Neuronal stem cell (in vitro differentiated cells): ENCODE data around the gene GNB2.

Experiments
- DNase-seq: peaks from one replicate; pipeline ENCODE4 v3.0.0-alpha.2; 2013; ENCODE audit warnings: low spot score
- H2AFZ ChIP-seq: one replicate; pipeline ENCODE4 v1.6.1; 2013; ENCODE audit warnings: mild to moderate bottlenecking, low read length, inconsistent platforms
- H2AK5ac ChIP-seq: 2 replicates; pipeline ENCODE4 v1.6.1; 2013; ENCODE audit warnings: low read depth, mild to moderate bottlenecking, inconsistent platforms, low read length, moderate library complexity, mixed read lengths
- H2BK120ac ChIP-seq: 2 replicates; pipeline ENCODE4 v1.6.1; 2013; ENCODE audit warnings: low read depth, mild to moderate bottlenecking, inconsistent platforms, low read length, moderate library complexity, mixed read lengths
- H2BK12ac ChIP-seq: one replicate; pipeline ENCODE4 v1.6.1; 2013; ENCODE audit warnings: low read length, inconsistent platforms
- H2BK15ac ChIP-seq: 2 replicates; pipeline ENCODE4 v1.6.1; 2013; ENCODE audit warnings: mild to moderate bottlenecking, low read length, inconsistent platforms, mixed read lengths
- H2BK5ac ChIP-seq: one replicate; pipeline ENCODE4 v1.6.1; 2013; ENCODE audit warnings: inconsistent platforms, mild to moderate bottlenecking, low read length, moderate library complexity
- H3K14ac ChIP-seq: one replicate; pipeline ENCODE4 v1.6.1; 2013; ENCODE audit warnings: low read length, inconsistent platforms
- H3K18ac ChIP-seq: 2 replicates; pipeline ENCODE4 v1.6.1; 2013; ENCODE audit warnings: low read length, inconsistent platforms
- H3K23ac ChIP-seq: 2 replicates; pipeline ENCODE4 v1.6.1; 2013; ENCODE audit warnings: low read depth, mild to moderate bottlenecking, mixed read lengths, low read length, inconsistent platforms; ENCODE audit not compliant: poor library complexity
- H3K27ac ChIP-seq: replicated peaks from 3 replicates; pipeline ENCODE4 v1.5.1; 2013; ENCODE audit warnings: low read length, inconsistent platforms
- H3K27me3 ChIP-seq, 3 experiments: 2 replicates each; pipeline ENCODE4 v1.6.1; 2013; ENCODE audit warnings: low read length in 3 of 3, mild to moderate bottlenecking in 2 of 3, inconsistent platforms in 1 of 3, low read depth in 1 of 3, mixed read lengths in 1 of 3, moderate library complexity in 1 of 3; ENCODE audit not compliant: control insufficient read depth in 3 of 3, insufficient read depth in 3 of 3
- H3K36me3 ChIP-seq, 2 donors: replicated peaks in 1 of 2; 2 replicates each; pipeline ENCODE4 v1.6.1; 2013; ENCODE audit warnings: low read length in 2 of 2; ENCODE audit not compliant: control insufficient read depth in 2 of 2, insufficient read depth in 2 of 2
- H3K4ac ChIP-seq: 2 replicates; pipeline ENCODE4 v1.6.1; 2013; ENCODE audit warnings: inconsistent platforms, mild to moderate bottlenecking, low read length, moderate library complexity
- H3K4me1 ChIP-seq, 2 donors: 1 replicate in 1 of 2; 2 replicates in 1 of 2; pipeline ENCODE4 v1.6.1; 2013; ENCODE audit warnings: low read length in 2 of 2, low read depth in 1 of 2; ENCODE audit not compliant: control insufficient read depth in 2 of 2, insufficient read depth in 1 of 2
- H3K4me2 ChIP-seq: one replicate; pipeline ENCODE4 v1.6.1; 2013; ENCODE audit warnings: mild to moderate bottlenecking, low read length, inconsistent platforms; ENCODE audit not compliant: insufficient read depth, poor library complexity, severe bottlenecking
- H3K4me3 ChIP-seq, 2 donors: 2 replicates each; pipeline ENCODE4 v1.5.1; 2013; ENCODE audit warnings: low read length in 2 of 2, mild to moderate bottlenecking in 2 of 2, inconsistent platforms in 1 of 2, moderate library complexity in 1 of 2
- H3K79me1 ChIP-seq: one replicate; pipeline ENCODE4 v1.6.1; 2013; ENCODE audit warnings: low read depth, mild to moderate bottlenecking, inconsistent platforms, low read length, moderate library complexity
- H3K9ac ChIP-seq: one replicate; pipeline ENCODE4 v1.6.1; 2013; ENCODE audit warnings: mild to moderate bottlenecking, low read depth, low read length, inconsistent platforms; ENCODE audit not compliant: poor library complexity
- H3K9me3 ChIP-seq, 2 donors: replicated peaks in 1 of 2; 2 replicates each; pipeline versions ENCODE3 to v1.6.1; 2013; ENCODE audit warnings: low read length in 2 of 2, mild to moderate bottlenecking in 2 of 2, inconsistent platforms in 1 of 2, low read depth in 1 of 2, mixed read lengths in 1 of 2, moderate library complexity in 1 of 2; ENCODE audit not compliant: control insufficient read depth in 2 of 2, insufficient read depth in 1 of 2
- H4K8ac ChIP-seq: one replicate; pipeline ENCODE4 v1.6.1; 2013; ENCODE audit warnings: low read depth, mild to moderate bottlenecking, inconsistent platforms, low read length, moderate library complexity
- H4K91ac ChIP-seq: one replicate; pipeline ENCODE4 v1.6.1; 2013; ENCODE audit warnings: low read length, low read depth, mild to moderate bottlenecking, inconsistent platforms; ENCODE audit not compliant: poor library complexity
- WGBS, 2 donors: extraction: QIAGEN DNeasy Blood & Tissue Kit; methylation state at CpG; one replicate each; pipeline ENCODE4 v1.1.7; 2013; ENCODE audit warnings: missing lambda C conversion rate in 2 of 2, mixed read lengths in 1 of 2; ENCODE audit not compliant: insufficient read length in 2 of 2, insufficient replicate concordance in 1 of 2; ENCODE audit errors: extremely low coverage in 2 of 2; 5-methylcytosine and 5-hydroxymethylcytosine counted together

The GNB2 gene

DNA sequence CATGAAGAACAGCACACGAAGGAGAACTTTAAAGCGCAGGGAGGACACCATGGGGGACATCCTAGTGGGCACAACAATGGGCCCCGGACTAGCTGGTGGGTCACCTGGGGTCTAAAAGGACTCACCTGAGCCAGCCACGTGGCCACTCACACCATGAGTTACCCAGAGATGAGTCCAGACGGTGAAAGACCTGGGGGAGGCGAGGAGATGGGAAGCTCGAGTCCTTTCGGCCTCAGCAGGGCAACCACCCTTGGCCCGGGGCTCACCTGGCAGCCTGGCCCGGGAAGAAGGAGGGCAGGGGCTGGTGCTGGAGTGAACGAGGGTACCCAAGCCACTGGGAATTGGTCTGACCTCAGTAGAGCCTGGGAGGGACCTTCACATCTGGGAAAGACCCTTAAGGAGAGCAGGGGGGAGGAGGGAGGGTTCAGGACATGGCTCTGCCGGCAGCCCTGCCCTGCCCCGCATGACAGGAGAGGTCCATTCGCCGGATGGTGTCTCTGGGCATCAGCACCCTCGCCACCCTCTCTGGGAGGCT lies 14.9 kb downstream of the GNB2 start:
- no peak overlapping the region for H2BK15ac ChIP-seq
- no peak overlapping the region for H2BK120ac ChIP-seq
- no peak overlapping the region for H4K8ac ChIP-seq
- H2BK5ac ChIP-seq: no peak overlapping the region
- peaks cover 9 to 21% of the 10 kb centered on the region in 2 donors for H3K4me1 ChIP-seq
- H3K36me3 ChIP-seq: peaks cover 62 to 86% of the 10 kb centered on the region in 2 donors
- H3K9me3 ChIP-seq: no peaks in the 10 kb centered on the region
- H3K18ac ChIP-seq: no peak overlapping the region
- no CpG with 5 or more reads among the region's 16 CpGs for WGBS, 2 donors
- H2AFZ ChIP-seq: no peak overlapping the region
- no peak overlapping the region for H3K4me2 ChIP-seq
- no peak overlapping the region for H2BK12ac ChIP-seq
- no peak overlapping the region for H3K27ac ChIP-seq
- no peak overlapping the region for H4K91ac ChIP-seq
- no peak overlapping the region for H3K14ac ChIP-seq
- DNase-seq: no peak
- no peak overlapping the region for H2AK5ac ChIP-seq
- H3K23ac ChIP-seq: peak overlapping the region; percentile 26
- H3K4ac ChIP-seq: no peak overlapping the region
- H3K79me1 ChIP-seq: peaks cover 24% of the 10 kb centered on the region
- H3K4me3 ChIP-seq: no peak overlapping the region
- H3K9ac ChIP-seq: peak overlapping the region; percentile 65
- no peaks in the 10 kb centered on the region for H3K27me3 ChIP-seq

DNA sequence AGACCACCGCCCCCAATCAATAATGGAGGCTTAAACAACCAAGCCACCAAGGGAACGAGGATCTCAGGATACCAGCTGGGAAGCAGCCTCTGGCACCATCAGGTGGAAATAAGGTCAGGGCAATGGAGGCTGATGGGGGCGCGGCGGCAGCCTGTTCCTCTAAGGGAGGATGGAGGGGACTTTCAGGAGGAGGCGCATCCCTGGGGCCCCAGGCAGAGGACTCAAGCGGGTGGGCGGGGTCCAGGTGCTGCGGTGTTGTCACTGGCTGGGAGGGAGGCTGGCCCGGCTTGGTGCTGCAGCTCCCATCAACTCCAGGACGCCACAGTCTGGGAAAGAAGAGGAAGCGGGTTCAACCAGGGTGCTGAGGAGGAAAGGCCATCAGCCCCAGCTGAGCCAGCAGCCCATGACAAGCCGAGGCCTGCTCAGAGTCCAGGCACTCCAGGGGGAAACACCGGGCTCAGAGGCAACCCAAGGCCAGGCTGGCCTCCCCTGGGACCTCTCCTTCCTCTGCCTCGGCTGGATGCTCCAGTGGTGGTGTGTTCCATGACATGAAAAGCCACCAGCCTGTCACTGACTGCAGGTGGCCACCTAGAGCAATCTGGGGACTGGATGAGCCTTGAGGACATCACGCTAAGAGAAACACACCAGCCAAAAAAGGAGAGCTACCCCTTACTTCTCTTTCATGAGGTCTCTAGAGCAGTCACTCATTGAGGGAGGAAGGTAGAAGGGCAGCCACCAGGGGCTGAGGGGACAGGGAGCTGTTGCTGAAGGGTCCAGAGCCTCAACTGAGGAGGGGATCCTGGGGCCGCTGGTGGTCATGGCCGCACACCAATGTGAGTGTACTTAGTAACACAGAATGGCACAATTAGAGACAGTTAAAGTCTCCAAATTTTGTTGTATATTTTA lies 15.9 kb downstream of the GNB2 start:
- Histone ChIP-seq H3K9me3 (no peaks in the 10 kb centered on the region), H3K23ac (no peak overlapping the region), H2AK5ac (no peak overlapping the region), H3K27ac (no peak overlapping the region), H2BK120ac (no peak overlapping the region), H2BK15ac (no peak overlapping the region), H2BK5ac (no peak overlapping the region), H3K4ac (no peak overlapping the region), H3K79me1 (peaks cover 23% of the 10 kb centered on the region), H3K9ac (peak overlapping the region; percentile 57), H3K36me3 (peaks cover 54 to 75% of the 10 kb centered on the region in 2 donors), H3K14ac (no peak overlapping the region), H3K4me2 (no peak overlapping the region), H4K91ac (no peak overlapping the region), H3K18ac (no peak overlapping the region), H3K4me3 (no peak overlapping the region), H4K8ac (no peak overlapping the region), H2BK12ac (no peak overlapping the region), H3K4me1 (peaks cover 9 to 21% of the 10 kb centered on the region in 2 donors), H2AFZ (no peak overlapping the region), H3K27me3 (no peaks in the 10 kb centered on the region)
- WGBS, 2 donors: no CpG with 5 or more reads among the region's 18 CpGs
- no peak for DNase-seq

DNA sequence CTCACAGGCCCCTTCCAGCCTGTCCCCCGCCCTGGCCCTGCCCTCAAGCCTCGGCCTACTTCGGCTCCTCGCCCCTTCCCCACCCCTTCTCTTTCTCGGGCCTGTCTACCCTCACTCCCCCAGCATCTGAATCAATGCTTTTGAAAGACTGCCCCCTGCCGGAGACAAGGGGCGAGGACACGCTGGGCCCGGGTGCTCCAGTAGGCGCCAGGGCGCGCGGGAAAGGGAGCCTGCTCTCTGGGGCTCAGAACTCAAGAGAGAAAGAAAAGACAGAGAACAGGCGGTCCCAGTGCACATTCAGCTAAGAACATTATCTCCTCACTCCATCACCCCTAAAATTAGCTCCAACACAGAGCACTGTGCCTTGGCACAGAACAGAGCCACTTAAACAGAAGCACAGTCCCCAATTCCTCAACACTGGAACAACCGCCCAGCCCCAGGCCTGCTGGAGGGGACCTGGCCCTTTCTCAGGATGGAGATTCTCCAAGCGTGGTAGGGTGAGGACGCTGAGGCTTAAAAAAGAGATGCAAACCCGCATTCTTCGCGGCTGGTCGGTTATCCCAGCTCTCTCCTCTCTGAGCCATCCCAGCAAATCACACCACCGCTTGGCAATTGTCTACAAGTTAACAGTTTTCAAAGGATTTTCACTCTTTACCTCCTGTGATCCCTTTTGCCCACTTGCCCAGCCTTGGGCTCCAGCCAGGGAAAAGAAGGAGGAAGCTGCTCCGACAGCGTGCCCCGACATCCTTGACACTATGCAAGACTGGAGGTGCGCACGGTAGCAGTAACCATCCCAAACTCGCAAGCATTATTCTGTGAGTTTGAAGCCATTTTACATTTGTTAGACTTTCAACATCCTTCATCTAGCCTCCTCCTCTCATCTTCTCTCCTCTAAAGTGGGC lies 18.4 kb downstream of the GNB2 start:
- DNase-seq: peak; percentile 92
- no peak overlapping the region for H2BK5ac ChIP-seq
- peak overlapping the region; percentile 31 to 74 for H3K4me3 ChIP-seq
- no peak overlapping the region for H2BK120ac ChIP-seq
- H2AK5ac ChIP-seq: no peak overlapping the region
- peak overlapping the region; percentile 34 for H3K27ac ChIP-seq
- no peak overlapping the region for H3K4ac ChIP-seq
- H3K27me3 ChIP-seq: peaks cover 0 to 2% (median 0%) of the 10 kb centered on the region in 3 experiments
- H3K9me3 ChIP-seq: no peaks in the 10 kb centered on the region
- H2BK12ac ChIP-seq: no peak overlapping the region
- WGBS, 2 donors: no CpG with 5 or more reads among the region's 28 CpGs
- H3K18ac ChIP-seq: no peak overlapping the region
- H4K8ac ChIP-seq: no peak overlapping the region
- peaks cover 9 to 21% of the 10 kb centered on the region in 2 donors for H3K4me1 ChIP-seq
- no peak overlapping the region for H3K9ac ChIP-seq
- H3K4me2 ChIP-seq: peak overlapping the region; percentile 48
- no peak overlapping the region for H4K91ac ChIP-seq
- no peak overlapping the region for H2BK15ac ChIP-seq
- no peak overlapping the region for H2AFZ ChIP-seq
- peaks cover 19% of the 10 kb centered on the region for H3K79me1 ChIP-seq
- no peak overlapping the region for H3K23ac ChIP-seq
- no peak overlapping the region for H3K14ac ChIP-seq
- peaks cover 32 to 50% of the 10 kb centered on the region in 2 donors for H3K36me3 ChIP-seq
